Rectal smooth muscle tissue (tissue), 1 donor: ENCODE measurements around the gene PCDHB15.
"Not testable (repeated sequence)": the region's sequence is repeated elsewhere in the genome, so short reads cannot be mapped to it uniquely, and the experiment has no call there.

Experiments used
- H3K27ac ChIP-seq: one replicate; pipeline ENCODE4 v1.7.0; 2013; ENCODE audit warnings: low read depth, low read length, inconsistent platforms
- H3K27me3 ChIP-seq: one replicate; pipeline ENCODE4 v1.7.0; 2013; ENCODE audit warnings: low read length; ENCODE audit not compliant: control insufficient read depth, insufficient read depth
- H3K36me3 ChIP-seq: one replicate; pipeline ENCODE4 v1.7.0; 2013; ENCODE audit warnings: low read length; ENCODE audit not compliant: control insufficient read depth, insufficient read depth
- H3K4me1 ChIP-seq: one replicate; pipeline ENCODE4 v1.7.0; 2013; ENCODE audit warnings: low read length; ENCODE audit not compliant: control insufficient read depth, insufficient read depth
- H3K4me3 ChIP-seq: one replicate; pipeline ENCODE4 v1.7.0; 2013; ENCODE audit warnings: low read length
- H3K9ac ChIP-seq: one replicate; pipeline ENCODE4 v1.7.0; 2013; ENCODE audit warnings: low read length

PCDHB15 gene

DNA sequence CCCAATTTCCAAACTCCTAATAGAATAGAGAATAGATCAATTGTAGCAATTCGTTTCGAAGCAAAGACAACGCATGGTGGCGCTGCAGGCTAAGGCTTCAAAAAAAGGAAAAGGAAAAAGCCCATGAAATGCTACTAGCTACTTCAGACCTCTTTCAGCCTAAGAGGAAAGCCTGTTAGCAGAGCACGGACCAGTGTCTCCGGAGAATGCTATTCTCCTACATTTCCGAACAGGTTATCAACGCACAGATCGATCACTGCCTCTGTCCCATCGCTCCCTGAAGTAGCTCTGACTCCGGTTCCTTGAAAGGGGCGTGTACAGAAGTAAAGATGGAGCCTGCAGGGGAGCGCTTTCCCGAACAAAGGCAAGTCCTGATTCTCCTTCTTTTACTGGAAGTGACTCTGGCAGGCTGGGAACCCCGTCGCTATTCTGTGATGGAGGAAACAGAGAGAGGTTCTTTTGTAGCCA is at the start of gene PCDHB15:
Gene PCDHB15, plus strand, starts transcription at position 146 of the 468 bp plus-strand sequence. Its CDS starts 184 bp downstream, at position 330.
- H3K36me3 ChIP-seq, result no peaks in the 10 kb centered on the region
- H3K4me3 ChIP-seq, result peak within 1 kb of the TSS; percentile 42
- no peaks in the 10 kb centered on the region for H3K4me1 ChIP-seq
- no peak within 1 kb of the TSS for H3K27ac ChIP-seq
- H3K9ac ChIP-seq, result no peak within 1 kb of the TSS
- no peaks in the 10 kb centered on the region for H3K27me3 ChIP-seq

DNA sequence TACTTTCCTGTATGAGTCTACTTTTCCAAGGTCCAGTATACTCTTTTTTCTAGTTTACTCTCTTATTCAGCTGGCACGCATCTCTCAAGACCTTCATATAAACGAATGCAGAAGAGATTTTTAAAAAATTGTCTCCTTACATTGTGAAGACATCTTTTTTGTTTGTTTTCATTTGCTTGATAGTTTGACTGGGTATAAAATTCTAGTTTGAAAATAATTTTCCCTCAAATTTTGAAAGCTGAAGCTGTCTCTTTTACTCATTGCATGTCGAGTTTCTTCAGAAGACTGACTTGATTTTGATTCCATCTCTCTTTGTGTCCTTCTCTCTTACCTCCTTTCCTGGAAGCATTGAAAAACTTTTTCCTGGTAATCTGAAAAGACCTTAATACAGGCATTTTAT is 48.8 kb upstream of the PCDHB15 start:
- no peaks in the 10 kb centered on the region for H3K36me3 ChIP-seq
- no peaks in the 10 kb centered on the region for H3K4me1 ChIP-seq
- no peak overlapping the region for H3K9ac ChIP-seq
- H3K4me3 ChIP-seq, result no peak overlapping the region
- no peak overlapping the region for H3K27ac ChIP-seq
- H3K27me3 ChIP-seq, result no peaks in the 10 kb centered on the region

- no peaks in the 10 kb centered on the region for H3K27me3 ChIP-seq
- no peak within 1 kb of the TSS for H3K27ac ChIP-seq
- peak within 1 kb of the TSS; percentile 29 for H3K4me3 ChIP-seq
- no peak within 1 kb of the TSS for H3K9ac ChIP-seq
- H3K36me3 ChIP-seq, result no peaks in the 10 kb centered on the region
- H3K4me1 ChIP-seq, result no peaks in the 10 kb centered on the region
Measured at GRCh38 chr5:141199359-141200235, 45.6 kb upstream of the PCDHB15 start, which contains the start of gene PCDHB11. PCDHB11 (plus strand) TSS chr5:141199627; CDS start chr5:141199775, 148 bp downstream.

- H3K27ac ChIP-seq, H3K27me3 ChIP-seq, H3K9ac ChIP-seq: not testable (repeated sequence)
Measured at GRCh38 chr5:141201126-141201525, 44.1 kb upstream of the PCDHB15 start.

GRCh38 chr5:141201646-141202045 is 43.5 kb upstream of the PCDHB15 start:
- H3K9ac ChIP-seq, H3K27me3 ChIP-seq, H3K4me3 ChIP-seq, H3K4me1 ChIP-seq, H3K27ac ChIP-seq, H3K36me3 ChIP-seq: not testable (repeated sequence)

More at GRCh38 chr5:141201126-141201525, 44.1 kb upstream of the PCDHB15 start:
- not testable (repeated sequence) for H3K4me3 ChIP-seq, H3K36me3 ChIP-seq, H3K4me1 ChIP-seq

- Histone ChIP-seq H3K9ac (no peak within 1 kb of the TSS), H3K27ac (no peak within 1 kb of the TSS), H3K4me1 (no peaks in the 10 kb centered on the region), H3K36me3 (no peaks in the 10 kb centered on the region), H3K27me3 (no peaks in the 10 kb centered on the region), H3K4me3 (no peak within 1 kb of the TSS)
Measured at GRCh38 chr5:141208478-141208877, 36.7 kb upstream of the PCDHB15 start, which contains the start of gene PCDHB12. PCDHB12 (plus strand) TSS chr5:141208719; CDS start chr5:141208908, 189 bp downstream.

DNA sequence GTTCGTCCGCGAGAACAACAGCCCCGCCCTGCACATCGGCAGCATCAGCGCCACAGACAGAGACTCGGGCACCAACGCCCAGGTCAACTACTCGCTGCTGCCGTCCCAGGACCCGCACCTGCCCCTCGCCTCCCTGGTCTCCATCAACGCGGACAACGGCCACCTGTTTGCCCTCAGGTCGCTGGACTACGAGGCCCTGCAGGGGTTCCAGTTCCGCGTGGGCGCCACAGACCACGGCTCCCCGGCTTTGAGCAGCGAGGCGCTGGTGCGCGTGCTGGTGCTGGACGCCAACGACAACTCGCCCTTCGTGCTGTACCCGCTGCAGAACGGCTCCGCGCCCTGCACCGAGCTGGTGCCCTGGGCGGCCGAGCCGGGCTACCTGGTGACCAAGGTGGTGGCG is 34.9 kb upstream of the PCDHB15 start:
- not testable (repeated sequence) for H3K27me3 ChIP-seq, H3K36me3 ChIP-seq, H3K4me3 ChIP-seq, H3K4me1 ChIP-seq, H3K9ac ChIP-seq, H3K27ac ChIP-seq

DNA sequence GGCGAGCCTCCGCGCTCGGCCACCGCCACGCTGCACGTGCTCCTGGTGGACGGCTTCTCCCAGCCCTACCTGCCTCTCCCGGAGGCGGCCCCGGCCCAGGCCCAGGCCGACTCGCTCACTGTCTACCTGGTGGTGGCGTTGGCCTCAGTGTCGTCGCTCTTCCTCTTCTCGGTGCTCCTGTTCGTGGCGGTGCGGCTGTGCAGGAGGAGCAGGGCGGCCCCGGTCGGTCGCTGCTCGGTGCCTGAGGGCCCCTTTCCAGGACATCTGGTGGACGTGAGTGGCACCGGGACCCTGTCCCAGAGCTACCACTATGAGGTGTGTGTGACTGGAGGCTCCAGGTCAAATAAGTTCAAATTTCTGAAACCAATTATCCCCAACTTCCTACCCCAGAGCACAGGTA is 34.3 kb upstream of the PCDHB15 start:
- not testable (repeated sequence) for H3K27me3 ChIP-seq, H3K4me3 ChIP-seq, H3K9ac ChIP-seq, H3K27ac ChIP-seq, H3K36me3 ChIP-seq, H3K4me1 ChIP-seq

GRCh38 chr5:141213656-141214339 is 31.4 kb upstream of the PCDHB15 start, which contains the start of gene PCDHB13:
PCDHB13 (plus strand) TSS chr5:141213919; CDS start chr5:141214124, 205 bp downstream.
- H3K9ac ChIP-seq, H3K4me3 ChIP-seq, H3K36me3 ChIP-seq, H3K27me3 ChIP-seq, H3K4me1 ChIP-seq, H3K27ac ChIP-seq: not testable (repeated sequence)

GRCh38 chr5:141214583-141214982 is 30.6 kb upstream of the PCDHB15 start:
- not testable (repeated sequence) for H3K4me1 ChIP-seq, H3K4me3 ChIP-seq, H3K36me3 ChIP-seq

GRCh38 chr5:141215504-141215903 is 29.7 kb upstream of the PCDHB15 start:
- not testable (repeated sequence) for H3K36me3 ChIP-seq, H3K27me3 ChIP-seq, H3K4me1 ChIP-seq, H3K27ac ChIP-seq, H3K4me3 ChIP-seq, H3K9ac ChIP-seq

More at GRCh38 chr5:141214583-141214982, 30.6 kb upstream of the PCDHB15 start:
- not testable (repeated sequence) for H3K27me3 ChIP-seq, H3K27ac ChIP-seq, H3K9ac ChIP-seq

GRCh38 chr5:141216035-141216434 is 29.2 kb upstream of the PCDHB15 start:
- H3K4me3 ChIP-seq, H3K27me3 ChIP-seq, H3K9ac ChIP-seq, H3K27ac ChIP-seq, H3K4me1 ChIP-seq, H3K36me3 ChIP-seq: not testable (repeated sequence)
